Osteocyte (in vitro differentiated cells): ENCODE measurements around the gene MTX3. TPM values are rescaled to one million over a fixed set of nuclear protein-coding genes. Genes with fewer than 3 reads are reported as not detected.

Experiments
- DNase-seq: peaks from one replicate; pipeline ENCODE4 v3.0.0; 2021; ENCODE audit warnings: mixed read lengths; ENCODE audit not compliant: unreplicated experiment; ENCODE audit errors: extremely low spot score
- H3K27ac Mint-ChIP-seq: one replicate; pipeline ENCODE4 v1.8.0; 2021; ENCODE audit warnings: mild to moderate bottlenecking, mixed read lengths; ENCODE audit not compliant: unreplicated experiment
- H3K27me3 Mint-ChIP-seq: one replicate; pipeline ENCODE4 v1.8.0; 2021; ENCODE audit warnings: mixed read lengths; ENCODE audit not compliant: unreplicated experiment
- H3K36me3 Mint-ChIP-seq: one replicate; pipeline ENCODE4 v1.8.0; 2021; ENCODE audit warnings: mixed read lengths; ENCODE audit not compliant: unreplicated experiment
- H3K4me1 Mint-ChIP-seq: one replicate; pipeline ENCODE4 v1.8.0; 2021; ENCODE audit warnings: mixed read lengths; ENCODE audit not compliant: unreplicated experiment
- H3K4me3 Mint-ChIP-seq: one replicate; pipeline ENCODE4 v1.8.0; 2021; ENCODE audit warnings: mild to moderate bottlenecking, moderate library complexity, mixed read lengths; ENCODE audit not compliant: unreplicated experiment
- H3K9me3 Mint-ChIP-seq: one replicate; pipeline ENCODE4 v1.8.0; 2021; ENCODE audit warnings: mixed read lengths; ENCODE audit not compliant: unreplicated experiment
- CTCF ChIP-seq: fragments of 200-600 bp; sonication (generic); IDR thresholded peaks from 2 replicates; pipeline ENCODE4 v1.5.0; 2021; ENCODE audit warnings: antibody characterized with exemption, mild to moderate bottlenecking, moderate library complexity
- total RNA-seq: library from RNA; stranded (reverse); gene quantifications from 2 replicates; pipeline ENCODE4 v1.2.1, GENCODE V29; 2021

The MTX3 gene
- total RNA-seq, 1 donor from 2014 or later, result 12.7 TPM

- no peak overlapping the region for H3K4me3 Mint-ChIP-seq
- H3K27ac Mint-ChIP-seq, result no peak overlapping the region
- H3K27me3 Mint-ChIP-seq, result no peaks in the 10 kb centered on the region
- DNase-seq, result no peak
- H3K9me3 Mint-ChIP-seq, result no peaks in the 10 kb centered on the region
- no peak for TF ChIP-seq CTCF
- no peaks in the 10 kb centered on the region for H3K4me1 Mint-ChIP-seq
- H3K36me3 Mint-ChIP-seq, result peaks cover 29% of the 10 kb centered on the region
These were observed 17.1 kb downstream of the MTX3 start for GRCh38 chr5:79973996-79974395.

- no peaks in the 10 kb centered on the region for H3K27me3 Mint-ChIP-seq
- H3K4me1 Mint-ChIP-seq, result no peaks in the 10 kb centered on the region
- DNase-seq, result no peak
- no peak for TF ChIP-seq CTCF
- no peaks in the 10 kb centered on the region for H3K9me3 Mint-ChIP-seq
- no peak overlapping the region for H3K4me3 Mint-ChIP-seq
- no peak overlapping the region for H3K27ac Mint-ChIP-seq
- peaks cover 24% of the 10 kb centered on the region for H3K36me3 Mint-ChIP-seq
These were observed 17.6 kb downstream of the MTX3 start for GRCh38 chr5:79973511-79973910.

- DNase-seq, result no peak
- Mint-ChIP-seq H3K36me3 (peaks cover 10% of the 10 kb centered on the region), H3K27me3 (peaks cover 16% of the 10 kb centered on the region), H3K4me3 (no peak overlapping the region), H3K9me3 (no peaks in the 10 kb centered on the region), H3K4me1 (no peaks in the 10 kb centered on the region), H3K27ac (no peak overlapping the region)
- TF ChIP-seq CTCF, result no peak
These were observed 19.9 kb downstream of the MTX3 start for GRCh38 chr5:79971156-79971555.

GRCh38 chr5:79966448-79966847, 24.6 kb downstream of the MTX3 start:
- no peak for TF ChIP-seq CTCF

GRCh38 chr5:79964136-79964535, 26.9 kb downstream of the MTX3 start:
- Mint-ChIP-seq H3K9me3 (no peaks in the 10 kb centered on the region), H3K4me3 (no peak overlapping the region), H3K27me3 (peaks cover 41% of the 10 kb centered on the region), H3K27ac (no peak overlapping the region), H3K4me1 (no peaks in the 10 kb centered on the region), H3K36me3 (no peaks in the 10 kb centered on the region)
- TF ChIP-seq CTCF, result no peak
- DNase-seq, result no peak

More at GRCh38 chr5:79966448-79966847, 24.6 kb downstream of the MTX3 start:
- Mint-ChIP-seq H3K27ac (no peak overlapping the region), H3K4me3 (no peak overlapping the region), H3K36me3 (no peaks in the 10 kb centered on the region), H3K9me3 (no peaks in the 10 kb centered on the region), H3K27me3 (peaks cover 28% of the 10 kb centered on the region), H3K4me1 (no peaks in the 10 kb centered on the region)
- no peak for DNase-seq
